Amniotic stem cell (primary cell): ENCODE data around the gene SHB.
"Not testable (repeated sequence)": the region's sequence is repeated elsewhere in the genome, so short reads cannot be mapped to it uniquely, and the experiment has no call there.

Source experiments
- DNase-seq: peaks from one replicate; lab custom pipeline; 2025; lab: John Stamatoyannopoulos, UW

SHB gene

GRCh38 chr9:37918665-37919170, 150.3 kb downstream of the SHB start:
- no peak for DNase-seq

- DNase-seq, result no peak
These were observed 151.0 kb downstream of the SHB start for GRCh38 chr9:37917801-37918664.

- DNase-seq, result no peak
These were observed 151.7 kb downstream of the SHB start for GRCh38 chr9:37917313-37917731.

- no peak for DNase-seq
These were observed 152.3 kb downstream of the SHB start for GRCh38 chr9:37916471-37917312.

- no peak for DNase-seq
These were observed 153.0 kb downstream of the SHB start for GRCh38 chr9:37915911-37916470.

- no peak for DNase-seq
These were observed 154.2 kb downstream of the SHB start for GRCh38 chr9:37914701-37915358.

GRCh38 chr9:37914154-37914551, 154.9 kb downstream of the SHB start:
- no peak for DNase-seq

- no peak for DNase-seq
These were observed 155.4 kb downstream of the SHB start for GRCh38 chr9:37913480-37914153.

GRCh38 chr9:37911271-37911681, 157.8 kb downstream of the SHB start:
- DNase-seq, result no peak

- DNase-seq, result no peak
These were observed 158.8 kb downstream of the SHB start for GRCh38 chr9:37910271-37910670.

- not testable (repeated sequence) for DNase-seq
These were observed 159.2 kb downstream of the SHB start for GRCh38 chr9:37909836-37910235.

GRCh38 chr9:37909326-37909725, 159.7 kb downstream of the SHB start:
- no peak for DNase-seq

GRCh38 chr9:37908698-37909186, 160.3 kb downstream of the SHB start:
- DNase-seq, result no peak

GRCh38 chr9:37908283-37908682, 160.7 kb downstream of the SHB start:
- DNase-seq, result no peak

- no peak for DNase-seq
These were observed 162.5 kb downstream of the SHB start for GRCh38 chr9:37906312-37907239.

GRCh38 chr9:37905776-37906175, 163.3 kb downstream of the SHB start:
- DNase-seq, result no peak

GRCh38 chr9:37905131-37905505, 163.9 kb downstream of the SHB start:
- no peak for DNase-seq

GRCh38 chr9:37904445-37905130, 164.4 kb downstream of the SHB start:
- no peak for DNase-seq

- peak; percentile 70 for DNase-seq
These were observed 165.2 kb downstream of the SHB start, which contains the start of gene SLC25A51 for GRCh38 chr9:37903647-37904444. TSS of gene SLC25A51 (minus strand) at chr9:37904127. CDS start at chr9:37888550, 15,577 bp downstream.
